Astrocyte (in vitro differentiated cells and primary cell): ENCODE measurements around the gene ZNF586.

Experiments
- EZH2 ChIP-seq: IDR thresholded peaks from 2 replicates; pipeline ENCODE4 v1.6.1; 2012; ENCODE audit warnings: mild to moderate bottlenecking, low read length, inconsistent platforms; ENCODE audit not compliant: insufficient read depth
- TF ChIP-seq, protein P1 (sequence below): IDR thresholded peaks from 2 replicates; pipeline ENCODE4 v1.5.1; 2011; ENCODE audit warnings: low read depth, mild to moderate bottlenecking, inconsistent platforms, low read length, moderate library complexity; ENCODE audit not compliant: insufficient read depth

DNA sequence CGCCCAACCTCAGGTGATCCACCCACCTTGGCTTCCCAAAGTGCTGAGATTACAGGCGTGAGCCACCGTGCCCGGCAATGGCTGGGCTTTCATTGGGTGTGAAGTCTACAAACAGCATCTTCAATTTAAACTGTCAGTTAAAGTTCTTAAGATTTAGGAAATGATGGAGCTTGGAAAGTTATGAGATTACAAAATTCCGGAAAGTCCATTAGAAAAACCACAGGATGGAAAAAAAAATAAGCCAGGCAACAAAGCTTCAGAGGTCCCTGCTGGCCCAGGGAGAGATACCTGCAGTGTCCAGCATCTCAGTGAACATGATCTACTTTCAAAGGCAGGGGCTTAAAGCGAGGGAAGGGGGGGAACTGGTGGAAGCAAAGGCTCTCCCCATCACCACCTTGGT is 56.0 kb downstream of the ZNF586 start:
- TF ChIP-seq, protein P1, sequence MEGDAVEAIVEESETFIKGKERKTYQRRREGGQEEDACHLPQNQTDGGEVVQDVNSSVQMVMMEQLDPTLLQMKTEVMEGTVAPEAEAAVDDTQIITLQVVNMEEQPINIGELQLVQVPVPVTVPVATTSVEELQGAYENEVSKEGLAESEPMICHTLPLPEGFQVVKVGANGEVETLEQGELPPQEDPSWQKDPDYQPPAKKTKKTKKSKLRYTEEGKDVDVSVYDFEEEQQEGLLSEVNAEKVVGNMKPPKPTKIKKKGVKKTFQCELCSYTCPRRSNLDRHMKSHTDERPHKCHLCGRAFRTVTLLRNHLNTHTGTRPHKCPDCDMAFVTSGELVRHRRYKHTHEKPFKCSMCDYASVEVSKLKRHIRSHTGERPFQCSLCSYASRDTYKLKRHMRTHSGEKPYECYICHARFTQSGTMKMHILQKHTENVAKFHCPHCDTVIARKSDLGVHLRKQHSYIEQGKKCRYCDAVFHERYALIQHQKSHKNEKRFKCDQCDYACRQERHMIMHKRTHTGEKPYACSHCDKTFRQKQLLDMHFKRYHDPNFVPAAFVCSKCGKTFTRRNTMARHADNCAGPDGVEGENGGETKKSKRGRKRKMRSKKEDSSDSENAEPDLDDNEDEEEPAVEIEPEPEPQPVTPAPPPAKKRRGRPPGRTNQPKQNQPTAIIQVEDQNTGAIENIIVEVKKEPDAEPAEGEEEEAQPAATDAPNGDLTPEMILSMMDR, result no peak
- no peak for TF ChIP-seq EZH2
